HepG2 (cell line): ENCODE measurements around the gene EFNA4. TPM values are rescaled to one million over a fixed set of nuclear protein-coding genes. Genes with fewer than 3 reads are reported as not detected.
A peak's percentile ranks its signal among the peaks of the same experiment; 100 is the strongest.

Experiments
- ATRX ChIP-seq: sonication (generic); formaldehyde crosslinking; IDR thresholded peaks from 2 replicates; pipeline ENCODE4 v1.4.0; 2020; ENCODE audit warnings: missing genetic modification reagents, borderline replicate concordance
- CTCF ChIP-seq: sonication (generic); formaldehyde crosslinking; IDR thresholded peaks from 2 replicates; pipeline ENCODE4 v1.5.0; 2020; ENCODE audit warnings: mild to moderate bottlenecking, missing genetic modification reagents, moderate library complexity
- DR1 ChIP-seq: sonication (generic); formaldehyde crosslinking; IDR thresholded peaks from 2 replicates; pipeline ENCODE4 v1.8.0; 2021; ENCODE audit warnings: mild to moderate bottlenecking, missing genetic modification reagents, inconsistent platforms
- ERF ChIP-seq: IDR thresholded peaks from 2 replicates; pipeline ENCODE4 v1.6.1; 2018; ENCODE audit warnings: missing biosample characterization, missing genetic modification reagents
- FOXK1 ChIP-seq: sonication (generic); formaldehyde crosslinking; IDR thresholded peaks from 2 replicates; pipeline ENCODE4 v1.4.0; 2020; ENCODE audit warnings: low read depth, missing genetic modification reagents, borderline replicate concordance
- GATAD2A ChIP-seq: IDR thresholded peaks from 2 replicates; pipeline ENCODE4 v1.6.1; 2016
- GLI4 ChIP-seq: sonication (generic); formaldehyde crosslinking; IDR thresholded peaks from 2 replicates; pipeline ENCODE4 v1.5.1; 2020; ENCODE audit warnings: missing genetic modification reagents, mild to moderate bottlenecking, moderate library complexity, borderline replicate concordance
- HOXA5 ChIP-seq: sonication (generic); formaldehyde crosslinking; IDR thresholded peaks from 2 replicates; pipeline ENCODE4 v1.4.0; 2020; ENCODE audit warnings: missing genetic modification reagents
- KAT7 ChIP-seq: IDR thresholded peaks from 2 replicates; pipeline ENCODE4 v1.6.1; 2018; ENCODE audit warnings: borderline replicate concordance, missing compliant biosample characterization
- KLF13 ChIP-seq: sonication (generic); formaldehyde crosslinking; IDR thresholded peaks from 2 replicates; pipeline ENCODE4 v1.4.0; 2020; ENCODE audit warnings: mild to moderate bottlenecking, missing genetic modification reagents
- MLXIP ChIP-seq: sonication (generic); formaldehyde crosslinking; IDR thresholded peaks from 2 replicates; pipeline ENCODE4 v1.9.0; 2021; ENCODE audit warnings: missing genetic modification reagents, borderline replicate concordance
- NFKB2 ChIP-seq: sonication (generic); formaldehyde crosslinking; IDR thresholded peaks from 2 replicates; pipeline ENCODE4 v1.4.0; 2020; ENCODE audit warnings: missing genetic modification reagents, borderline replicate concordance
- SALL1 ChIP-seq: sonication (generic); formaldehyde crosslinking; IDR thresholded peaks from 2 replicates; pipeline ENCODE4 v1.8.0; 2022; ENCODE audit warnings: mild to moderate bottlenecking, missing genetic modification reagents
- SOX6 ChIP-seq, 2 experiments: fragments of 450-650 bp in 1 of 2; sonication (generic) in 1 of 2; formaldehyde crosslinking in 1 of 2; IDR thresholded peaks; 2 replicates each; pipeline versions ENCODE4 v1.4.0 to v1.6.1; 2017 to 2020; ENCODE audit warnings: antibody characterized with exemption in 1 of 2, mild to moderate bottlenecking in 1 of 2, missing genetic modification reagents in 1 of 2
- TBX2 ChIP-seq: sonication (generic); formaldehyde crosslinking; IDR thresholded peaks from 2 replicates; pipeline ENCODE4 v1.5.0; 2020; ENCODE audit warnings: missing genetic modification reagents, mild to moderate bottlenecking, borderline replicate concordance
- TGIF2 ChIP-seq: IDR thresholded peaks from 2 replicates; pipeline ENCODE4 v1.6.1; 2016; ENCODE audit warnings: control low read depth, missing compliant biosample characterization
- ZEB1 ChIP-seq: IDR thresholded peaks from 2 replicates; pipeline ENCODE4 v1.6.1; 2012; ENCODE audit warnings: mild to moderate bottlenecking, low read depth, inconsistent platforms; ENCODE audit not compliant: insufficient replicate concordance
- ZKSCAN8 ChIP-seq: IDR thresholded peaks from 2 replicates; pipeline ENCODE4 v1.6.1; 2016; ENCODE audit warnings: borderline replicate concordance, missing genetic modification reagents, missing compliant biosample characterization
- ZNF18 ChIP-seq: sonication (generic); formaldehyde crosslinking; IDR thresholded peaks from 2 replicates; pipeline ENCODE4 v1.8.0; 2022; ENCODE audit warnings: mild to moderate bottlenecking, missing genetic modification reagents; ENCODE audit not compliant: insufficient replicate concordance
- ZNF776 ChIP-seq: sonication (generic); formaldehyde crosslinking; IDR thresholded peaks from 2 replicates; pipeline ENCODE4 v1.4.0; 2020; ENCODE audit warnings: mild to moderate bottlenecking, missing genetic modification reagents
- ZNF800 ChIP-seq: sonication (generic); formaldehyde crosslinking; IDR thresholded peaks from 2 replicates; pipeline ENCODE4 v1.4.0; 2020; ENCODE audit warnings: missing genetic modification reagents
- polyA plus RNA-seq, 8 experiments: library from polyadenylated mRNA; depleted of rRNA in 3 of 8; stranded (reverse) in 7 of 8; unstranded in 1 of 8; fragments of >200 nt; fragmentation: Illumina TruSeq in 4 of 8; extraction: Trizol in 4 of 8; gene quantifications; 2 replicates each; pipeline versions ENCODE4 v1.2.1 to v1.2.3, GENCODE V29; 2011 to 2016; ENCODE audit warnings: low read depth in 4 of 8, missing spikeins in 1 of 8, mixed read lengths in 1 of 8; ENCODE audit not compliant: insufficient read depth in 1 of 8
- total RNA-seq, 5 experiments: library from RNA; depleted of rRNA; stranded (reverse); fragments of >200 nt; fragmentation: Illumina TruSeq; extraction: Trizol; gene quantifications; 2 replicates each; pipeline ENCODE4 v1.2.3, GENCODE V29; 2016; ENCODE audit warnings: low read depth in 1 of 5

Gene EFNA4
- total and polyA plus RNA-seq, 2 of the 13 experiments (the other 11 are each of a cell fraction or from before 2014, with no cell fraction given), result 12.0 to 17.2 TPM

- TF ChIP-seq ZNF800 (CRISPR knock-in tag) (0 out of 2 replicates have a peak, but pooled peaks have one; percentile 52), ZNF776 (CRISPR knock-in tag) (no peak), TGIF2 (no peak), ZKSCAN8 (CRISPR knock-in tag) (no peak), ZNF18 (CRISPR knock-in tag) (no peak), SOX6 (IDR thresholded peaks at IDR 0.05) (no peak), SOX6 (CRISPR knock-in tag; IDR thresholded peaks at IDR 0.05) (0 out of 2 replicates have a peak, but pooled peaks have one; percentile 13), NFKB2 (CRISPR knock-in tag) (no peak; the same call in 1 of the 2 replicates), KLF13 (CRISPR knock-in tag) (no peak), HOXA5 (CRISPR knock-in tag) (peak; percentile 37; the same call in 1 of the 2 replicates), SALL1 (CRISPR knock-in tag) (peak; percentile 40; the same call in 1 of the 2 replicates), ATRX (CRISPR knock-in tag) (no peak), TBX2 (CRISPR knock-in tag) (peak; percentile 49; the same call in 1 of the 2 replicates), KAT7 (CRISPR knock-in tag) (no peak), DR1 (CRISPR knock-in tag) (no peak), GATAD2A (0 out of 2 replicates have a peak, but pooled peaks have one; percentile 11), ERF (0 out of 2 replicates have a peak, but pooled peaks have one; percentile 13), ZEB1 (no peak), GLI4 (CRISPR knock-in tag) (no peak), FOXK1 (peak; percentile 35; the same call in 1 of the 2 replicates), MLXIP (CRISPR knock-in tag) (no peak), CTCF (CRISPR knock-in tag) (peak; percentile 66)
These were observed 30.5 kb downstream of the EFNA4 start (continued) for GRCh38 chr1:155093911-155094621.
